A673 (cell line): ENCODE results near the gene HNMT. TPM values are rescaled to one million over a fixed set of nuclear protein-coding genes. Genes with fewer than 3 reads are reported as not detected.
"Not testable (repeated sequence)": the region's sequence is repeated elsewhere in the genome, so short reads cannot be mapped to it uniquely, and the experiment has no call there.

ENCODE experiments used
- BruUV-seq: library from RNA; stranded (reverse); fragments of 400-500 nt; replicated peaks from 2 replicates; lab custom pipeline; 2021; lab: Mats Ljungman, UMichigan
- CTCF ChIA-PET: fragments of 300-600 bp; sonication (Branson Sonifier 250); formaldehyde crosslinking; loops from one replicate; lab custom pipeline; 2022; ENCODE audit warnings: antibody characterized with exemption; lab: Charles Lee
- POLR2A ChIA-PET: fragments of 300-600 bp; sonication (Branson Sonifier 250); formaldehyde crosslinking; loops from one replicate; lab custom pipeline; 2022; ENCODE audit warnings: antibody characterized with exemption; ENCODE audit not compliant: low non-redundant PET; lab: Charles Lee
- DNase-seq: peaks from one replicate; pipeline ENCODE4 v3.0.0-alpha.2; 2015; ENCODE audit warnings: low spot score
- H3K27ac ChIP-seq: fragments of 200-600 bp; sonication (generic); 2 replicates; pipeline ENCODE4 v1.5.1; 2016; ENCODE audit warnings: mixed run types, low read depth, mild to moderate bottlenecking, mixed read lengths, antibody characterized with exemption, low read length; ENCODE audit not compliant: poor library complexity, severe bottlenecking
- H3K27me3 ChIP-seq: fragments of 200-600 bp; sonication (generic); replicated peaks from 2 replicates; pipeline ENCODE4 v1.6.1; 2017; ENCODE audit warnings: mixed run types, low read depth, mild to moderate bottlenecking, mixed read lengths, antibody characterized with exemption, low read length; ENCODE audit not compliant: insufficient read depth, poor library complexity
- H3K36me3 ChIP-seq: fragments of 200-600 bp; sonication (generic); 2 replicates; pipeline ENCODE4 v1.6.1; 2016; ENCODE audit warnings: mixed run types, mild to moderate bottlenecking, mixed read lengths, antibody characterized with exemption, low read length; ENCODE audit not compliant: insufficient read depth, poor library complexity, severe bottlenecking
- H3K4me1 ChIP-seq: fragments of 200-600 bp; sonication (generic); 2 replicates; pipeline ENCODE4 v1.6.1; 2017; ENCODE audit warnings: mixed run types, mild to moderate bottlenecking, mixed read lengths, antibody characterized with exemption, low read length; ENCODE audit not compliant: insufficient read depth, poor library complexity, severe bottlenecking
- H3K4me3 ChIP-seq: fragments of 200-600 bp; sonication (generic); 2 replicates; pipeline ENCODE4 v1.5.1; 2016; ENCODE audit warnings: low read depth, mixed run types, mild to moderate bottlenecking, mixed read lengths, low read length; ENCODE audit not compliant: poor library complexity, severe bottlenecking
- H3K9me3 ChIP-seq: fragments of 200-600 bp; sonication (generic); 2 replicates; pipeline ENCODE4 v1.6.1; 2016; ENCODE audit warnings: mixed run types, low read depth, mild to moderate bottlenecking, mixed read lengths, antibody characterized with exemption, low read length; ENCODE audit not compliant: poor library complexity, severe bottlenecking
- EZH2 ChIP-seq: fragments of 200-600 bp; sonication (generic); IDR thresholded peaks from 2 replicates; pipeline ENCODE4 v1.6.1; 2017; ENCODE audit warnings: borderline replicate concordance, low read depth, mild to moderate bottlenecking, mixed read lengths, antibody characterized with exemption, low read length; ENCODE audit not compliant: poor library complexity, severe bottlenecking
- intact Hi-C: fragments of 100-400 bp; cut with micrococcal nuclease; formaldehyde crosslinking; loops from one replicate; pipeline ENCODE4 v1.10.0; 2022; ENCODE audit not compliant: unreplicated experiment
- total RNA-seq: library from RNA; stranded (reverse); gene quantifications from 2 replicates; pipeline ENCODE4 v1.2.3, GENCODE V29; 2021
- TF ChIP-seq, protein P1 (sequence below): fragments of 300-800, 200-600 bp; sonication (generic); conservative IDR thresholded peaks from 2 replicates; pipeline ENCODE4 v1.5.1; 2017; ENCODE audit warnings: low read depth, mild to moderate bottlenecking, antibody characterized with exemption, low read length, moderate library complexity, mixed read lengths

The HNMT gene
- total RNA-seq, 1 experiment from 2014 or later, result 0.82 TPM

DNA sequence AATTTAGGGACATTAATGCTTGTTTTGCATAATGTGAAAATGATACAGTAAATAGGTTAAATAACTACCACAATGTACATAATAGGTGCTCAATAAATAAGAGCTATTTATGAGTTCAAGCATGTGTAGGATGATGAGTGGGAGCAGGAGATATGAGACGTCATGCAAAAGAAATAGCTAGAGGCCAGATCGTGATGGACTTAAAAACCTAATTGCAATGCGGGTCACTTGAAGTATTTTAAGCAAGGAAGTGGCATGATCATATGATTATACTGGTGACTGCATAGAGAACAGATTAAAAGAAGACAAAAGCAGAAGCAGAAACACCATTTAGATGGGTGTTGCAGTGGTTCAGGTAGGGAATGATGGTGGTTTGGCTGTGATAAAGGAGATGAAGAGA is 78.0 kb downstream of the HNMT start:
- Histone ChIP-seq H3K27ac (no peak overlapping the region), H3K4me1 (no peaks in the 10 kb centered on the region), H3K4me3 (no peak overlapping the region), H3K27me3 (no peaks in the 10 kb centered on the region), H3K36me3 (no peaks in the 10 kb centered on the region), H3K9me3 (no peaks in the 10 kb centered on the region)
- intact Hi-C loops, result no loop called here
- no peak for DNase-seq
- TF ChIP-seq, protein P1, sequence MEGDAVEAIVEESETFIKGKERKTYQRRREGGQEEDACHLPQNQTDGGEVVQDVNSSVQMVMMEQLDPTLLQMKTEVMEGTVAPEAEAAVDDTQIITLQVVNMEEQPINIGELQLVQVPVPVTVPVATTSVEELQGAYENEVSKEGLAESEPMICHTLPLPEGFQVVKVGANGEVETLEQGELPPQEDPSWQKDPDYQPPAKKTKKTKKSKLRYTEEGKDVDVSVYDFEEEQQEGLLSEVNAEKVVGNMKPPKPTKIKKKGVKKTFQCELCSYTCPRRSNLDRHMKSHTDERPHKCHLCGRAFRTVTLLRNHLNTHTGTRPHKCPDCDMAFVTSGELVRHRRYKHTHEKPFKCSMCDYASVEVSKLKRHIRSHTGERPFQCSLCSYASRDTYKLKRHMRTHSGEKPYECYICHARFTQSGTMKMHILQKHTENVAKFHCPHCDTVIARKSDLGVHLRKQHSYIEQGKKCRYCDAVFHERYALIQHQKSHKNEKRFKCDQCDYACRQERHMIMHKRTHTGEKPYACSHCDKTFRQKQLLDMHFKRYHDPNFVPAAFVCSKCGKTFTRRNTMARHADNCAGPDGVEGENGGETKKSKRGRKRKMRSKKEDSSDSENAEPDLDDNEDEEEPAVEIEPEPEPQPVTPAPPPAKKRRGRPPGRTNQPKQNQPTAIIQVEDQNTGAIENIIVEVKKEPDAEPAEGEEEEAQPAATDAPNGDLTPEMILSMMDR, result no peak
- TF ChIP-seq EZH2, result no peak
- ChIA-PET POLR2A (no interaction called here), CTCF (no interaction called here)
- no TSS peak for BruUV-seq

DNA sequence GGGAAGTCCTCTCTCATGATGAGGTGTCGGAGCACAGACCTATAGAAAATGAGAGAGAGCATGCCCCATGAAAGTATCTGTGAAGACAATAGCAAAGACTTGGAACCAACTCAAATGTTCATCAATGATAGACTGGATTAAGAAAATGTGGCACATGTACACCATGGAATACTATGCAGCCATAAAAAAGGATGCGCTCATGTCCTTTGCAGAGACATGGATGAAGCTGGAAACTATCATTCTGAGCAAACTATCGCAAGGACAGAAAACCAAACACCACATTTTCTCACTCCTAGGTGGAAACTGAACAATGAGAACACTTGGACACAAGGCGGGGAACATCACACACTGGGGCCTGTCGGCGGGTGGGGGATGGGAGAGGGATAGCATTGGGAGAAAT is 79.3 kb downstream of the HNMT start:
- H3K36me3 ChIP-seq, DNase-seq, H3K4me1 ChIP-seq, H3K27ac ChIP-seq, CTCF ChIA-PET, H3K9me3 ChIP-seq, H3K27me3 ChIP-seq, intact Hi-C loops, H3K4me3 ChIP-seq, BruUV-seq, POLR2A ChIA-PET: not testable (repeated sequence)

DNA sequence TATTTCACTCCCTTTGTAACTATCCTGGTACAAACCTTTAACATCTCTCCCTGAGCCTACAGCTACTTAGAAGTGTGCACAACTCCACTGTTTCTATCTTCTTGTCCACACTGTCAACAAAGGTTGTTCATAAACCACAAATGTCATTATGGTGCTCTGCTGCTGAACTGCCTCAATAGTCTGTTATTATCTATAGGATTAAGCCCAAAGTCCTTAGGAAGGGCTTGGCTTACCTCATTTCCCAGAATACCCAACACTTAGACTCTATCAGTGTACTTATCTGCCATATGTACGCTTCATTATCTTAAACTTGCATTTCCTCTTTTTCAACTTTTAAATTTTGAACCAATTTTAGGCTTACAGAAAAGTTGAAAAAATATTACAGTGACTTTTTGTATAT is 94.2 kb downstream of the HNMT start:
- no TSS peak for BruUV-seq
- no peaks in the 10 kb centered on the region for H3K36me3 ChIP-seq
- no peaks in the 10 kb centered on the region for H3K9me3 ChIP-seq
- intact Hi-C loops, result no loop called here
- no peaks in the 10 kb centered on the region for H3K27me3 ChIP-seq
- no peak overlapping the region for H3K27ac ChIP-seq
- no peak overlapping the region for H3K4me3 ChIP-seq
- POLR2A ChIA-PET, result no interaction called here
- DNase-seq, result no peak
- no peaks in the 10 kb centered on the region for H3K4me1 ChIP-seq
- TF ChIP-seq, protein P1, result no peak
- no peak for TF ChIP-seq EZH2
- CTCF ChIA-PET, result no interaction called here

DNA sequence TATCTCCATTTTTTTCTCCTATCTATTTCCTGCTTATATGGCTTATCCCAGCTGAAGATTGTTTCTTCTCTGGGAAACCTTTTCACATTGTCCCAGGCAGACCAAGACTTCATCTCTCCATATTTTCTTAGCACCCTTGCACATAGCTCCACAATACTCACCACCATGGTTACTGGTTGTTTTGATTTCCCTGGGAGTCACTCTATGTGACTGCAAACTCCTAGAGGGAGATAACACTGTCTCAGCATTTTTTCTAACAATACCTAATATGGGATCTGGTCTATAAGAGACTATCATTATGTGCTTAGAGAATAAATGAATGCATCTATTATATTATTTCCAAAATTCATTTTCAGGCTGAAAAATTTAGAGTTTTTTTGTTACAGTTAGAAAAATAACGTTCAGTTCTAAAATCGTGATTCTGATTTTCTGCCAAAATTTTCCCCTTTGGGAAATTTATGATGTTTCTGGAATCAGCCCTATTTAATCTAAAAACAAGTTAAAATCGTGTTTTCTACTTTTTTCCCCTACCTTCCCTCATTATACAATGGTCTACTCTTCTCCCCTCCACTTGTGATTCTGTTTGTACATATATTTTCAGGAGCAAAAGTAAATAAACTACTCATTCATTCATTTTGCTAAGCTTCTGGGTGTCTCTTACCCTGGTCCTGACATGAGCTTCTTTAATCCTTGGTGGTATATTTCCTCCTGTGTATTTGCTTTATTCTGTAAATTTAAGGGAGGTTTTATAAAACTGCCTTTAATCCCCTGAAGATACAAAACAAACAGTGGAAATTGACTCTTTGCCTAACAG is 95.4 kb downstream of the HNMT start:
- no peaks in the 10 kb centered on the region for H3K36me3 ChIP-seq
- intact Hi-C loops, result no loop called here
- BruUV-seq, result no TSS peak
- H3K27me3 ChIP-seq, result no peaks in the 10 kb centered on the region
- no peak for TF ChIP-seq EZH2
- TF ChIP-seq, protein P1, result no peak
- H3K27ac ChIP-seq, result no peak overlapping the region
- no peak for DNase-seq
- no peak overlapping the region for H3K4me3 ChIP-seq
- no peaks in the 10 kb centered on the region for H3K9me3 ChIP-seq
- ChIA-PET CTCF (no interaction called here), POLR2A (no interaction called here)
- H3K4me1 ChIP-seq, result no peaks in the 10 kb centered on the region
